Fibroblast of mammary gland (primary cell): ENCODE results near the gene RNH1.

ENCODE experiments used
- DNase-seq: peaks from one replicate; pipeline ENCODE4 v3.0.0-alpha.2; 2010; ENCODE audit warnings: low read depth
- H3K4me3 ChIP-seq: 2 replicates; pipeline ENCODE4 v1.5.1; 2011; ENCODE audit warnings: low read depth, mild to moderate bottlenecking, low read length, moderate library complexity; ENCODE audit not compliant: control insufficient read depth
- TF ChIP-seq, protein P1 (sequence below): conservative IDR thresholded peaks from 2 replicates; pipeline ENCODE4 v1.5.1; 2011; ENCODE audit warnings: low read depth, low read length, inconsistent platforms; ENCODE audit not compliant: control insufficient read depth, insufficient read depth

The RNH1 gene

DNA sequence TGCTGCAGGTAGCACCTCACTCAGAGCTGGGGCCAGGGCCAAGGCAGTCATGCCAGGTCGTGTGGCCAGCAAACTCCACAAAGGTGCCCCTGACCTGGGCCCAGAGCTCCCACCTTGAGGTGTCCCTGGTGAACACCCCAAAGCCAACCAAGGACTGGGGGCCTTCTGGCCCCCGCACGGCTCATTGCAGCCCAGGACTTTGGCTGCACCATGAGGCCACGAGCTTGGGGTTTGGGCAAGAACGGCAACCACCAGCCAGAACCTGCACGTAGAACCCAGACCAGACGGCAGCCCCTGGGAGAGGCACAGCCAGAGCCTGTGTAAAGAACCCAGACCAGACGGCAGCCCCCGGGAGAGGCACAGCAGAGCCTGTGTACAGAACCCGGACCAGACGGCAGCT, 38.1 kb upstream of the RNH1 start:
- TF ChIP-seq, protein P1, sequence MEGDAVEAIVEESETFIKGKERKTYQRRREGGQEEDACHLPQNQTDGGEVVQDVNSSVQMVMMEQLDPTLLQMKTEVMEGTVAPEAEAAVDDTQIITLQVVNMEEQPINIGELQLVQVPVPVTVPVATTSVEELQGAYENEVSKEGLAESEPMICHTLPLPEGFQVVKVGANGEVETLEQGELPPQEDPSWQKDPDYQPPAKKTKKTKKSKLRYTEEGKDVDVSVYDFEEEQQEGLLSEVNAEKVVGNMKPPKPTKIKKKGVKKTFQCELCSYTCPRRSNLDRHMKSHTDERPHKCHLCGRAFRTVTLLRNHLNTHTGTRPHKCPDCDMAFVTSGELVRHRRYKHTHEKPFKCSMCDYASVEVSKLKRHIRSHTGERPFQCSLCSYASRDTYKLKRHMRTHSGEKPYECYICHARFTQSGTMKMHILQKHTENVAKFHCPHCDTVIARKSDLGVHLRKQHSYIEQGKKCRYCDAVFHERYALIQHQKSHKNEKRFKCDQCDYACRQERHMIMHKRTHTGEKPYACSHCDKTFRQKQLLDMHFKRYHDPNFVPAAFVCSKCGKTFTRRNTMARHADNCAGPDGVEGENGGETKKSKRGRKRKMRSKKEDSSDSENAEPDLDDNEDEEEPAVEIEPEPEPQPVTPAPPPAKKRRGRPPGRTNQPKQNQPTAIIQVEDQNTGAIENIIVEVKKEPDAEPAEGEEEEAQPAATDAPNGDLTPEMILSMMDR: no peak
- DNase-seq: no peak
- no peak overlapping the region for H3K4me3 ChIP-seq

DNA sequence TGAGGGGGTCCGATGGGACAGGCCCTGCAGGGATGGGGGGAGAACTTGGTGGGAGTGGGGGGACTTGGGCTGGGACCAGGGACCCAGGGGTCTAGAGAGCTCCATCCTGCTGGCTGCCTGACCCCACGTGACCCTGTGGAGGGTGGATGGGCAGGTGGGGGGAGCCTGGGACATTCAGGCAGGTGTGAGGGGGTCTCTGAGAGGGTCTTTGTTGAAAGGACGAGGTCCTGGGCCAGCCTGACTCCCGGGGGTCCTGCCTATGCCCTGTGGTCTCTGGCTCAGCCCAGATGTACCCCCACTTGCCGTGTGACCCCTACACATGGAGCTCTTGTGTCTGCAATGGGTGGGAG, 37.8 kb upstream of the RNH1 start:
- H3K4me3 ChIP-seq: no peak overlapping the region
- DNase-seq: no peak
- TF ChIP-seq, protein P1: no peak

DNA sequence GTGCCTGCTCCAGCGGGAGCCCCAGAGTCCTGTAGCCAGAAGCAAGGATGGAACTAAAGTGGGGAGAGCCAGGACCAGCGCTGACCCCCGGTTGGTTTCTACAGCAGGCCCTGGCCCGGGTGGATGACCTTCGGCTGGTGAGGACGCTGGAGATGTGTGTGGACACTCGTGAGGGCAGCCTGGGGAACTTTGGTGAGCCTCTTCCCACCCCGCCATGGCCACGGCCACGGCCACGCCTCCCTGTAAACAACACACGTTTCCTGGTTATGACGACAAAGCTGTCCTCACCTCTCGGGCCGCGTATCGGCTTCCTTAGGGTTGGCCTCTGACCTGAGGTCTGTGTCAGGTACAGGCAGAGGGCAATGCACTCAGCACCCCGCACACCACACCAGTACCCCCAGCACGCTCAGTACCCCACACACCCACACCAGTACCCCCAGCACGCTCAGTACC, 34.4 kb upstream of the RNH1 start:
- TF ChIP-seq, protein P1: no peak
- DNase-seq: no peak
- no peak overlapping the region for H3K4me3 ChIP-seq

DNA sequence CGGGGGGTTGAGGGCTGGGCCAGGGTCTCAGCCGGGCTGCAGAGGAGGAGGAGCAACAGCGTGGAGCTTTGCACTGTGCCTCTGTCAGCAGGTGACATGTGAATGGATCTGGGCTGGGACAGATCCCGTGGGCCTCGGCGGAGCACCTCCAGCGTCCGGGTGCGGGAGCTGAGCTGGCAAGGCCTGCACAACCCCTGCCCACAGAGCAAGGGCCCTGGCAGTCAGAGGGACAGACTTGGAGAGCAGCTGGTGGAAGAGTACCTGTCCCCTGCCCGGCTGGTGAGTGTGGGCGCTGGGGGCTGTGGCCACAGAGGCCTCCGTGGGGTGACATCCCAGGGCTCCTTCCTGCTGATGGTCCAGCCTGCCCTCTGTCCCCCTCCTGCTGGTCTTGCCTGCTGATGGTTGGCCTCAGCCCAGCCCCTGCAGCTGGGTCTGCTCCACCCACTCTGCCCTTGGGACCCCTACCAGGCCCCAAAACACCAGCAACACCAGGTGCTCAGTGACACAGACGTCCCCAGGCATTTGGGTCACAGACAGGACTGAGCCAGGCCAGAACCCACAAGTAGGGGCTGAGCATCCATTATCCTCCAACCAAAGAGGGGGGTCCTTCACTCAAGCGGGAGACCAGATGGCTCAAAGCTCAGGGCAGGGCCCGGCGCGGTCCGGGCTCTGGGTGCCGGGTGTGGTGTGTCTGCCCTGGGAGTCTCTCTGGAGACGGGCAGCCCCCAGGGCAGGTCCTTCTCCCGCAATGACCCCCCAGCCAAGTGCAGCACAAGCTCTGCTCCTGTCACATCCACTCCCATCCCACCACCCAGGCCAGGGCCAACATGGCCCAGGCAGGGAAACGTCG, 33.8 kb upstream of the RNH1 start:
- no peak for DNase-seq
- TF ChIP-seq, protein P1: no peak
- H3K4me3 ChIP-seq: no peak overlapping the region

DNA sequence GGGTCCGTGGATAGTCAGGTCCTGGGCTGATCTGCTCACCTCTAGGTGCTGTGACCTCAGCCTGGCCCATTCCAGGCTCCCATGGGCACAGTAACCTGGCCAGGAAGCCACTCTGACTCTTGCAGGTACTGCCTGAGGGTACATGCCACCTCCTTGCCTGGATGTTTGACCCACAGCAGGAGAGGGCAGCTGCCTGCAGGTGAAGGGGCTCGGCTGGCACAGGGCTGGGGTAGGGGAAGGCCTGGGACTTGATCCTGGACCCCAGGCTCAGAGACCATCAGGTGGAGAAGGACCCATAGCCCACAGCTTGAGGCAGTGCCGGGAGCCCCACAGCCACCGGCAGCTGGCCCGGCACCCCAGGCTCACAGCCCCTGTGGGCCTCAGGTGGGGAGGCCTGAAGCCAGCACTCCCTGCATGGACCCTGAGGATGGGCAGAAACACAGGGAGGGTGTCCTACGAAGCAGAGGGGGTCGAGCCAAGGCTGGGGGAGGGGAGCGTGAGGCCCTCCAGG, 33.0 kb upstream of the RNH1 start:
- no peak for DNase-seq
- H3K4me3 ChIP-seq: no peak overlapping the region

DNA sequence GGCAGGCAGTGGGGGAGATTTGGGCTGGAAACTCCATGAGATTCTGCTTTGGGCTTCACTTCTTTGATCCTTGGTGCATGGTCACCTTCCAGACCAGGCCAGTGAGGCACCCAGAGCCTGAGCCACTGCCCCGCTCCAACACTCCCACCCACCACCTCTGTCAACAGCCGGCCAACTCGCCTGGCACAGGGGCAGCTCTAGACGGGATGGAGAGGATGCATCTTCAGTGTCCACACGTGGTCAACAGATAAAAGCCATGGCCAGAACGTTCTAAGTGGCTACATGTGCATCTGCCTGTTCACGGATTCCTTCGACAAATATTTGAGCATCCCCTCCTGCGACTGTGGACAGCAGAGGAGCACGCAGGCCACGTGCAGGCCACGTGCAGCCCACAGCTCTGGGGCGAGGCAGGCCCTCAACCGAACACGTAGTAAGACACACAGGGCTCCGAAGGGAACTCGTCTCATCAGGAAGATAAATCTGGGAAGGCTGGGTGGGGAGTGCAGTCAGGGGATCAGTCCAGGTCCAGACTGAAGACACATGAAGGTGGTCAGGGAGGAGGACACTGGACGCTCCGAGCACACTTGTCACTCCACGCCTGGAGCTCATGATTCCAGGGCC, 31.5 kb upstream of the RNH1 start:
- no peak overlapping the region for H3K4me3 ChIP-seq
- TF ChIP-seq, protein P1: no peak
- no peak for DNase-seq

More for the DNA sequence above, 33.0 kb upstream of the RNH1 start:
- TF ChIP-seq, protein P1: no peak
